Measurements from ENCODE around the gene C19orf12.

Gene C19orf12

GRCh38 chr19:29650772-29651387 is 64.2 kb downstream of the C19orf12 start:
- ChIA-PET POLR2A (no interaction called here), CTCF (no interaction called here)
- no peak overlapping the region for H3K4me3 ChIP-seq (ENCODE audit: low read depth, low read length)
- DNase-seq (ENCODE audit: low read depth, low spot score): no peak
- no peak for TF ChIP-seq CTCF (IDR thresholded peaks at IDR 0.05; ENCODE audit: insufficient read depth, low read length, missing control alignments)
